Endothelial cell (in vitro differentiated cells): Measurements from ENCODE around the gene SAMD8. TPM values are rescaled to one million over a fixed set of nuclear protein-coding genes. Genes with fewer than 3 reads are reported as not detected.

ENCODE experiments used
- DNase-seq: peaks from one replicate; pipeline ENCODE4 v3.0.0; 2021; ENCODE audit warnings: low spot score
- H3K27ac Mint-ChIP-seq: one replicate; pipeline ENCODE4 v1.8.0; 2021; ENCODE audit warnings: mixed read lengths, inconsistent platforms; ENCODE audit not compliant: unreplicated experiment
- H3K27me3 Mint-ChIP-seq: one replicate; pipeline ENCODE4 v1.8.0; 2021; ENCODE audit warnings: mild to moderate bottlenecking, moderate library complexity, mixed read lengths, inconsistent platforms; ENCODE audit not compliant: unreplicated experiment
- H3K36me3 Mint-ChIP-seq: one replicate; pipeline ENCODE4 v1.8.0; 2021; ENCODE audit warnings: mild to moderate bottlenecking, low read depth, mixed read lengths, inconsistent platforms; ENCODE audit not compliant: unreplicated experiment
- H3K4me1 Mint-ChIP-seq: one replicate; pipeline ENCODE4 v1.8.0; 2021; ENCODE audit warnings: mild to moderate bottlenecking, mixed read lengths, inconsistent platforms; ENCODE audit not compliant: unreplicated experiment
- H3K4me3 Mint-ChIP-seq: one replicate; pipeline ENCODE4 v1.8.0; 2021; ENCODE audit warnings: mild to moderate bottlenecking, mixed read lengths, inconsistent platforms; ENCODE audit not compliant: unreplicated experiment
- H3K9me3 Mint-ChIP-seq: one replicate; pipeline ENCODE4 v1.8.0; 2021; ENCODE audit warnings: mixed read lengths, inconsistent platforms; ENCODE audit not compliant: unreplicated experiment
- CTCF ChIP-seq: fragments of 200-600 bp; sonication (generic); IDR thresholded peaks from one replicate; pipeline ENCODE4 v1.5.0; 2021; ENCODE audit warnings: antibody characterized with exemption; ENCODE audit not compliant: unreplicated experiment
- total RNA-seq: library from RNA; stranded (reverse); fragmentation: NEBNext Ultra II Directional; extraction: Animal tissue kit (Norgen Biotek cat#: 25700); gene quantifications from one replicate; pipeline ENCODE4 v1.2.1, GENCODE V29; 2021; ENCODE audit not compliant: unreplicated experiment

SAMD8 gene
- total RNA-seq, 1 donor from 2014 or later = 29.0 TPM

DNA sequence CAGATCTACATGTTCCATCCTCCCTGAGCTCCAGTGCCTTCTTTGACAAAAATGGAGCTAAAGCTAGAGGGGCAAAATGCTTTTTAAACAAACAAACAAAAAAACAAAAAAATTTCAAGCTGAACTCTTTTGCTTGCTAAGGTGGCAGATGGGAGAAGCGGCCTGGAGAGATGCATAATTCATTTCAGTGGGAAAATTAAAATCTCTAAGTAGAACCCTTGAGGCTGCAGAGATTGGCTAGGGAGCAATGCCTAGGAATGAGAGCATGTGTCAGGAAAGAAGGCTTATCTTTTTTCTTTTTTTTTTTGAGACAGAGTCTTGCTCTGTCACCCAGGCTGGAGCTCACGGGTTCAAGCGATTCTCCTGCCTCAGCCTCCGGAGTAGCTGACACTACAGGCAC is 46.4 kb upstream of the SAMD8 start:
- Mint-ChIP-seq H3K27me3 (peaks cover 2% of the 10 kb centered on the region), H3K4me3 (no peak overlapping the region), H3K4me1 (peaks cover 9% of the 10 kb centered on the region), H3K9me3 (no peaks in the 10 kb centered on the region), H3K36me3 (no peaks in the 10 kb centered on the region), H3K27ac (no peak overlapping the region)
- TF ChIP-seq CTCF = no peak
- DNase-seq = no peak

GRCh38 chr10:75066271-75066670 is 45.2 kb upstream of the SAMD8 start:
- Mint-ChIP-seq H3K4me3 (no peak overlapping the region), H3K4me1 (peaks cover 13% of the 10 kb centered on the region), H3K27ac (no peak overlapping the region), H3K27me3 (peaks cover 2% of the 10 kb centered on the region), H3K9me3 (no peaks in the 10 kb centered on the region), H3K36me3 (no peaks in the 10 kb centered on the region)
- TF ChIP-seq CTCF = no peak
- DNase-seq = no peak

- TF ChIP-seq CTCF = no peak
- Mint-ChIP-seq H3K36me3 (no peaks in the 10 kb centered on the region), H3K27ac (no peak overlapping the region), H3K27me3 (peaks cover 4% of the 10 kb centered on the region), H3K4me1 (peaks cover 8% of the 10 kb centered on the region), H3K4me3 (no peak overlapping the region), H3K9me3 (no peaks in the 10 kb centered on the region)
- DNase-seq = no peak
Measured at GRCh38 chr10:75067272-75067671, 44.2 kb upstream of the SAMD8 start.

DNA sequence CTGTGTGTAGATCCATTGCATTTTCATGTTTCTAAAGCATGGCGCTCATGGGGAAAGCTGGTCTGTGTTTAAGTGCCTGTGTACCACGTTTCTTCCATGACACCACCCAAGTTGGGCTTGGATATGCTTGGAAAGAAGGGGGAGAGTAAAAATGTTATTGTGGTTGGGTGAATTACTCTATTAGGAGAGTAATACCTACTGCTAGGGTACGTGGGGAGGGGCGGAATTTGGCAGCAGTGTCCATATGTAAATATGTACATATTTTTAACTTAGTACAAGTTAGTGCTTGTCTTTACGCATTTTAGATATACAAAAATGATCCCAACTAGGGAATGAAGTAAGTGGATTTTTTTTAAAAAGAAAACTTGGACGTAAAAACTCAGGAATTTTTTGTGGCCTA is 42.9 kb upstream of the SAMD8 start:
- H3K4me1 Mint-ChIP-seq = peaks cover 9% of the 10 kb centered on the region
- no peak overlapping the region for H3K27ac Mint-ChIP-seq
- no peak for TF ChIP-seq CTCF
- H3K9me3 Mint-ChIP-seq = no peaks in the 10 kb centered on the region
- peaks cover 6% of the 10 kb centered on the region for H3K27me3 Mint-ChIP-seq
- no peaks in the 10 kb centered on the region for H3K36me3 Mint-ChIP-seq
- DNase-seq = no peak
- no peak overlapping the region for H3K4me3 Mint-ChIP-seq

- H3K4me3 Mint-ChIP-seq = no peak overlapping the region
- H3K36me3 Mint-ChIP-seq = no peaks in the 10 kb centered on the region
- no peak for DNase-seq
- TF ChIP-seq CTCF = no peak
- H3K9me3 Mint-ChIP-seq = no peaks in the 10 kb centered on the region
- H3K27ac Mint-ChIP-seq = no peak overlapping the region
- H3K27me3 Mint-ChIP-seq = peaks cover 6% of the 10 kb centered on the region
- H3K4me1 Mint-ChIP-seq = peaks cover 9% of the 10 kb centered on the region
Measured at GRCh38 chr10:75070476-75070875, 41.0 kb upstream of the SAMD8 start.
